ENCODE data around the gene GREB1.

GREB1 gene

DNA sequence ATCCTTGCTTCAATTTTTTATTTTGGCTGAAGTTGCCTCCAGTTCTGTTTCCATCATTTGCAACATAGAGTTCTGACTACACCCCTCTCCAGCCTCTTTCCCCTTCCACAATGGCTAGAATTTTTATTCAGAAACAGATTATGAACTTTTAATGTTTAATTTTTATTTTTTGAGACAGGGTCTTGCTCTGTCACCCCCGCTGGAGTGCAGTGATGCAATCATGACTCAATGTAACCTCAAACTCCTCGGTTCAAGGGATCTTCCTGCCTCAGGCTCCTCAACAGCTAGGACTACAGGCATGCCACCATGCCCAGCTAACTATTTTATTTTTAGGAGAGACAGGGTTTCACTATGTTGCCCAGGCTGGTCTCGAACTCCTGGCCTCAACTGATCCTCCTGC, 133.3 kb downstream of the GREB1 start:
- no peak for DNase-seq (ENCODE audit: low read depth)
- TF ChIP-seq CTCF (IDR thresholded peaks at IDR 0.05; ENCODE audit: control insufficient read depth, extremely low read depth, insufficient read depth), result no peak
- no peak overlapping the region for H3K4me3 ChIP-seq (ENCODE audit: low read depth, low read length)

DNA sequence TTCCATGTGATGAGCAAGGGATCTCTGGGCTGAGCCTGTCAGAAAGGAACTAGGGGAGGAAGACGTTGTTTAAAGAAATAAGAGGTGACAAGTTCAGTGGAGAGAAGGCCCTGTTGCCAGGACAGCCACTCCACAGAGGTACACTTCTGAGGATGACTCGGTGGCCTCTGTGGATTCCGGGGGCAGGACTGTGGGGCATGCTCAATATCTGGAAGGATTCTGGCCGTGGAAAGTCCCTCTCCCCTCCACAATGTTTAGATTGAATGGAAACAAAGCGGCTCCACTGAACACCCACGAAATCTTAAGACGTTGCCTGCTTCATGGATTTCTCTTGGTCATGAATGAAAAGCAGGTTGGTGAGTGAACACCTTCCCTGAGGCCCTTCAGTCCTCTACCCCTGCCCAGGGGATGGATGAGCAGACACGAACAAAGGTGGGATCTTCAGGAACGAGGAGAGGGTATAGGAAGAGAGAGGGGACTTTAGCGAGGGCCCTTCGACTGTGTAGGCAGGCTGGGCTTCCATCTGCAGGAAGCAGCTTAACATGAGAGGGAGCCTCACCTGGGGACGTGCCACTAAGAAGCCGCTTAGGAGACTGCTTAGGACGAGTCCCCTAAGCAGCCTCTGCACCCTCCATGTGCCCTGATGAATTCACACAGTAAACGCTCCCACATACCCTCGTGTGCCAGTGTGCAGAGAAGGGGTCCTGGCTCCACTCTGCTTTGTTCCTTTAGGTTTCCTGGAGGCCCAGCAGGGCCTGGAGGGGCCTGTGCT, 134.2 kb downstream of the GREB1 start:
- no peak overlapping the region for H3K4me3 ChIP-seq (ENCODE audit: low read depth, low read length)
- no peak for TF ChIP-seq CTCF (IDR thresholded peaks at IDR 0.05; ENCODE audit: control insufficient read depth, extremely low read depth, insufficient read depth)
- DNase-seq (ENCODE audit: low read depth), result no peak

DNA sequence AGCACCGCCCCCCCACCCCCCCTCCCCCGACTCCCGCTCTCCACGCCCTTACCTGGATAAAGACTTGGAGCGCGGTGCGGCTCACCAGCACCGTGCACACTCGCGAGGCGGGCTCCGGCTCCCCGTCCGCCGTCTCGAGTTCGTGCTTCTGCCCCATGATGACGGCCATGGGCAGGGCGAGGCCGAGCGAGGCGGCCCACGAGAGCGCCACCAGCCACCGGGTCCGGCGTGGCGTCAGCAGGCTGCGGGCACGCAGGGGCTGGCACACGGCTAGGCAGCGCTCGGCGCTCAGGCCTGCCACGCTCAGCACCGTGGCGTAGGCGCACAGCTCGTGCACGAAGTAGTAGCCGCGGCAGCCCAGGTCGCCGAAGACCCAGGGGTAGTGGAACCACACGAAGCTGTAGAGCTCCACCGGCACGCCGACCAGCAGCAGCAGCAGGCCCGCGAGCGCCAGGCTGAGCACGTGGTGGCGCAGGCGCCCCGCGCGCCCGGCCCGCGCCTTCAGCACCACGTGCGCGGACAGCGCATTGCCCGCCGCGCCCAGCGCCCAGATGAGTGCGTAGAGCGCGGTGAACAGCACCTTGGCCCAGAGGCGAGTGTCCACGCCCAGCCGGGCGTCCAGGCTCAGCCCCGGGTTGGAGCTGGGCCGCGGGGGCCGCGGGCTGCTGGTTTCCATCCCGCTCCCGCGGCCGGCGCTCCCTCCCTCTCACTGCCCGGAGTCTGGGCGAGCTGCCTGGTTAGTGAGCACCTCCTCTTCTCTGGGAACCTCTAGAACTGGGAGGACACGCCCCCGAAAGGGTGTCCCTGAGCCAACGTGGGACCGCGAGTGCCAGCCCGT, 135.8 kb downstream of the GREB1 start, which contains the start of gene NTSR2:
Gene NTSR2, minus strand, starts transcription at position 742 of the 838 bp plus-strand sequence. Its CDS starts 66 bp downstream, at position 676.
- peak; percentile 28; the same call in 1 of the 2 replicates for TF ChIP-seq CTCF (IDR thresholded peaks at IDR 0.05; ENCODE audit: control insufficient read depth, extremely low read depth, insufficient read depth)
- no peak for DNase-seq (ENCODE audit: low read depth)
- no peak within 1 kb of the TSS for H3K4me3 ChIP-seq (ENCODE audit: low read depth, low read length)

DNA sequence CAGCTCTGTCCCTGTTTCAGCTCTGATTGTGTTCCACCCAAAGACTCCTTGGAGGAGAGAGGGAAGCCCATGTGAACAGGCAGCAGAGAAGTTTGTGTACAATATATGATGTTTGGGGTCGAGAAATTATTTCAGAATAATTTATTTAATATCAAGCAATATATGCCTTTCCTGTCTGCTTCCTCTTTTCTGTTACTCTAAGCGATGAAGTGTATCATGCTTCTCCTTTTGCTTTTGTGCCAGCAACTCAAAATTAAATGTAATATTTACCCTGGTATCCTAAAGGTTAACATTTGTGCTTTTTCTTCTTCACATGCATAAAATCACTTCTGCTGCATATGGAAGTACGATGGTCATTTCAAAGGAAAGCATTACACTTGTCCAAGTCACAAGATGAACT, 138.6 kb downstream of the GREB1 start:
- TF ChIP-seq CTCF (IDR thresholded peaks at IDR 0.05; ENCODE audit: control insufficient read depth, extremely low read depth, insufficient read depth), result no peak
- no peak for DNase-seq (ENCODE audit: low read depth)
- no peak overlapping the region for H3K4me3 ChIP-seq (ENCODE audit: low read depth, low read length)

DNA sequence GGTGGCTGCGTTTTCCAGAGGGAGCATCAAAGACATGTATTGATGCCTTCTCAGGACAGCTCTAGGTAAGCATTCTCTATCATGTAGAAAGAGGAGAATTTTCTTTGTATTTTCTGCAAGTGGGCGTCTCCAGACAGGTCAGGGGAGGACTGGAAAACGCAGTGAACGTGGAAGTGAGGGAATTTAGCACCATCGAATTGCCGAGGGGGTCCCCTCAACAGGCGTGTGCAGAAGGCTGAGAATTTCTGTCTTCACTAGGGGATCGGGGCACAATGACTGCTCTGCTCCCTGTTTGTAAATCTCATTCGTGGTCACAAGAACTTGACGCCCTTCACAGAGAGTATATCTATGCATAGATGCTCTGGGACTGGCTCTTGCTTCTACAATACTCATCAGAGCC, 141.1 kb downstream of the GREB1 start:
- no peak for TF ChIP-seq CTCF (IDR thresholded peaks at IDR 0.05; ENCODE audit: control insufficient read depth, extremely low read depth, insufficient read depth)
- no peak for DNase-seq (ENCODE audit: low read depth)

GRCh38 chr2:11675423-11676112, 141.7 kb downstream of the GREB1 start:
- DNase-seq (ENCODE audit: low read depth), result no peak
- H3K4me3 ChIP-seq (ENCODE audit: low read depth, low read length), result no peak overlapping the region
- no peak for TF ChIP-seq CTCF (IDR thresholded peaks at IDR 0.05; ENCODE audit: control insufficient read depth, extremely low read depth, insufficient read depth)

More for the DNA sequence above, 141.1 kb downstream of the GREB1 start:
- H3K4me3 ChIP-seq (ENCODE audit: low read depth, low read length), result no peak overlapping the region

Data from LNCaP clone FGC (cell line).